Cardiac muscle cell (in vitro differentiated cells and primary cell): ENCODE results near the gene GUCY2D. TPM values are rescaled to one million over a fixed set of nuclear protein-coding genes. Genes with fewer than 3 reads are reported as not detected.

Experiments
- DNase-seq, 2 donors: peaks; one replicate each; pipeline versions ENCODE4 v3.0.0 to v3.0.0-alpha.2; 2010 to 2017; ENCODE audit warnings: low read depth in 1 of 2, low spot score in 1 of 2
- H3K27ac ChIP-seq: fragments of 200-600 bp; sonication (generic); 2 replicates; pipeline ENCODE4 v1.5.1; 2016
- H3K27me3 ChIP-seq: fragments of 200-600 bp; sonication (generic); 2 replicates; pipeline ENCODE4 v1.6.0; 2016; ENCODE audit warnings: control low read depth
- H3K36me3 ChIP-seq: fragments of 200-600 bp; sonication (generic); 2 replicates; pipeline ENCODE4 v1.5.1; 2016; ENCODE audit warnings: control low read depth
- H3K4me1 ChIP-seq: fragments of 200-600 bp; sonication (generic); 2 replicates; pipeline ENCODE4 v1.8.1; 2017; ENCODE audit warnings: low read depth, mild to moderate bottlenecking, mixed run types
- H3K4me3 ChIP-seq: fragments of 200-600 bp; sonication (generic); 2 replicates; pipeline ENCODE4 v1.5.1; 2016; ENCODE audit warnings: mild to moderate bottlenecking
- H3K9me3 ChIP-seq: fragments of 200-600 bp; sonication (generic); 2 replicates; pipeline ENCODE4 v1.5.1; 2017; ENCODE audit warnings: low read depth, mild to moderate bottlenecking, control low read depth
- polyA plus RNA-seq: library from polyadenylated mRNA; unstranded; fragments of >200 nt; fragmentation: Nextera tagmentation; extraction: Ambion mirVana; gene quantifications from 2 replicates; pipeline ENCODE4 v1.2.1, GENCODE V29; 2016
- total RNA-seq: library from RNA; depleted of rRNA; stranded (reverse); fragments of >200 nt; gene quantifications from 2 replicates; pipeline ENCODE4 v1.2.3, GENCODE V29; 2016
- TF ChIP-seq, protein P1 (sequence below): IDR thresholded peaks from 2 replicates; pipeline ENCODE4 v1.5.1; 2012; ENCODE audit warnings: low read depth, mild to moderate bottlenecking, low read length

GUCY2D gene
- total and polyA plus RNA-seq, 2 experiments from 2014 or later: 0.54 to 1.1 TPM

DNA sequence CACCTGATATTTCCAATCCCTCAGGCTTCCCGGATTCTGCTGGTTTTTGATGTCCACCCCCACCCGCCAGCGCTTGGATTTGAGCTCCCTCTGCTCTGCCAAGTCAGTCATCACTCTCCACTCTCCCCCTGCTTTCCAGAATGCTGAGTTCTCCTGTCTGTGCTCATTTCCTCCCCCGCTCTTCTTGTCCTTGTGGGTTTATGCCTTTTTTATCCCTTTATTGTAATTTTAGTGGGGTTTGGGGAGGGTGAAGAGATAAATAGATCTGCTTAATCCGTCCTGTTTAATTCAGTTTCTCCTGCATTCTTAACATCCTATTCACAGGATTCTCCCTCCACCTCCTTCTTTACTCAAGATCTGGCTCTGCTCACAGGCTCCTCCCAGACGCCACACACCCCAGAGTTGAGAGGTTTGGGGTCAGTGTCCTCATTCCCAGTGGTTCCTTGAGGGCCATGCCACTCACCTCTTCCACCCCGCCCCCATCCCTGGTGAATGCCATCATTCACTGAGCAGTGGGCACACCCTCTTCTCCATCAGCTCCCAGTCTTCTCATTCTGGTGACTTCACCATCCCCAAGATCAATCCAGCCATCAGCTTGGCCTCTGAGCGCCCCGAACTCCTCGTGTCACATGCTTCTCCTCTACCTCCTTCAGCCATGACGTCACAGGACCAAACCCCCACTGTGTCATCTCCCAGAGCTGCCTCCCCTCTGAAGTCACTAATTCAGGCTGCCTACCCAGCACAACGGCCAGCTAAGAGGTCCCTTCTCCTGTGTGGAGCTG is 15.1 kb upstream of the GUCY2D start:
- Histone ChIP-seq H3K36me3 (no peaks in the 10 kb centered on the region), H3K27ac (no peak overlapping the region), H3K4me3 (no peak overlapping the region), H3K27me3 (no peaks in the 10 kb centered on the region), H3K9me3 (no peaks in the 10 kb centered on the region), H3K4me1 (no peaks in the 10 kb centered on the region)
- TF ChIP-seq, protein P1, sequence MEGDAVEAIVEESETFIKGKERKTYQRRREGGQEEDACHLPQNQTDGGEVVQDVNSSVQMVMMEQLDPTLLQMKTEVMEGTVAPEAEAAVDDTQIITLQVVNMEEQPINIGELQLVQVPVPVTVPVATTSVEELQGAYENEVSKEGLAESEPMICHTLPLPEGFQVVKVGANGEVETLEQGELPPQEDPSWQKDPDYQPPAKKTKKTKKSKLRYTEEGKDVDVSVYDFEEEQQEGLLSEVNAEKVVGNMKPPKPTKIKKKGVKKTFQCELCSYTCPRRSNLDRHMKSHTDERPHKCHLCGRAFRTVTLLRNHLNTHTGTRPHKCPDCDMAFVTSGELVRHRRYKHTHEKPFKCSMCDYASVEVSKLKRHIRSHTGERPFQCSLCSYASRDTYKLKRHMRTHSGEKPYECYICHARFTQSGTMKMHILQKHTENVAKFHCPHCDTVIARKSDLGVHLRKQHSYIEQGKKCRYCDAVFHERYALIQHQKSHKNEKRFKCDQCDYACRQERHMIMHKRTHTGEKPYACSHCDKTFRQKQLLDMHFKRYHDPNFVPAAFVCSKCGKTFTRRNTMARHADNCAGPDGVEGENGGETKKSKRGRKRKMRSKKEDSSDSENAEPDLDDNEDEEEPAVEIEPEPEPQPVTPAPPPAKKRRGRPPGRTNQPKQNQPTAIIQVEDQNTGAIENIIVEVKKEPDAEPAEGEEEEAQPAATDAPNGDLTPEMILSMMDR: no peak
- peak in 1 of 2 donors; percentile 70 for DNase-seq

DNA sequence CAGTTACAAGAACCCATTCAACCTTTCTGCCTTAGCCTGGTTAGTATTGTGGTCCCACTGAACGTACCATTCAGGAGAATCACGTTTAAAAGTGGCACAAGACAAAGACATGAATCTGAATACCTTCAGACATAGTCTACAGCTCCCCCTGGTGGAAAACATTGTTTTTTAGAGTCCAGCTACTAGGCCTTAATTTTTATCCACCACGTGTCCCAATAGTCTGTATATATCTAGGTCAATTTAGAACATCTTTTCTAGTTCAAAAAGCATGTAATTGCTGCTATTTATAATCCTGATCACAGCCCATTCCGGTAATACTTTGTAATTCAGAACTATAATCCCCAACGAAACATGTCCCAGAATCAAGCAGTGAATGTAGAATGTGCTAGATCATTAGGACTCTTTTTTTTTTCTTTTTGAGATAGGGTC is 13.7 kb upstream of the GUCY2D start:
- DNase-seq: peak; percentile 90 to 91
- H3K27ac ChIP-seq: no peak overlapping the region
- TF ChIP-seq, protein P1: peak; percentile 54
- no peaks in the 10 kb centered on the region for H3K4me1 ChIP-seq
- H3K4me3 ChIP-seq: no peak overlapping the region
- H3K27me3 ChIP-seq: no peaks in the 10 kb centered on the region
- H3K36me3 ChIP-seq: no peaks in the 10 kb centered on the region
- H3K9me3 ChIP-seq: no peaks in the 10 kb centered on the region

DNA sequence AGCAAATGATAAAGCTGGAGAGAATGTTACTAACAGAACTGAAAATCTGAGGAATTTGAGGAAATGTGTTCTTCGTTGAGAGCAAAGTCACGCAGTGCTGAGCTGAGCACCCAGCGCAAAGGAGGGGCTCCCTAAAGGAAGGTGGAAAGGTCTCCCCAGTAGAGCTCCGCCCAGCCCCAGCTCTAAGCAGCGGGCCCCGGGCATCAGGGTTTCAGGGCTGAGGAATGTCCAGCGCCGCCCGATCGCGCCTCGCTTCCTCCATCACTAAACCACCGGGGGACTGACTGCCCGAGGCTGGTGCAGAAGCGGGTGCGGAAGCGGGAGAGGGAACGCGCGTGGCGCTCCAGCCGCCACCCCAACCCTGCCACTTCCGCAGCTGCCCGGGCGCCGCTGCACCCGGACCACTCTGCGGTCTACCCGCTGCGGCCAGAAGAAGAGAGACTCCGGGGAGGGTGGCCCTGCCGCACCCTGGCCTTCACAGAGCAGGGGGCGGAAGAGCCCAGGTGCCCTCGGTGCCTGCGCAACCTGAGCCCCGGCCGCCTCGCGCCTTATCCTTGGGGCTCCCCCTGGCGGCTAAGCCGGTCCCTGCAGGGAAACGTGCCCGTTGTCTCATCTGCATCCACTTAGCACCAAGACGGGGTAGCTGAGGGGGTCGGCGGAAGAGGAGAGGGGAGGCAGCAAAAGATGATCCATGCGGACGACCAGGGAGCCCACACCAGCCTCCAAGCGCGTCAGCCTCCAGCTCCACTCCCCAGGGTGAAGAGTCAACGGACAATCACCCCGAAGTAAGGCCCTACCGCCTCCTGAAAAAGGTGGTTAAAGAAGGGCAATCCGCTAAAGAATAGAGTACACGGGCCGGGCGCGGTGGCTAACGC is 12.4 kb upstream of the GUCY2D start:
- TF ChIP-seq, protein P1: peak; percentile 97
- H3K27ac ChIP-seq: no peak overlapping the region
- no peaks in the 10 kb centered on the region for H3K4me1 ChIP-seq
- no peaks in the 10 kb centered on the region for H3K9me3 ChIP-seq
- DNase-seq: peak; percentile 71 to 85
- H3K36me3 ChIP-seq: no peaks in the 10 kb centered on the region
- H3K27me3 ChIP-seq: no peaks in the 10 kb centered on the region
- peak overlapping the region; percentile 42 for H3K4me3 ChIP-seq

DNA sequence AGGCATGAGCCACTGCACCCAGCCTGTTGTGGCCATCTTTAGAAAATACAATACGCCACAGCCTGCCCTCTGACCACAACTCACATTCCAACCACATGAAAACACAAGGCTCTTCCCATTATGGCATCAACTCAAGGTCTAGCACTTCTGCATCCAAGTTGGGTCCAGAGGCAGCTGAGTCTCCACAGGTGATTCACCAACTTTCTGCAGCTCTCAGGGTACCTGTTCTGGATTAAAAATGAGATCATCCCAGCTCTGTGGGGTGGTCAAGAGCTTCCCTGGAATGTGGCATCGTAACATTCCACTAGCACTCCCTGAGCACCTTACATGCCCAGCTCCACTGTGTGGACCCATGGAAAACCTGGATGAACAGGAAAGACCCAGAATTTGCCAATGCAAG is 9.9 kb upstream of the GUCY2D start:
- H3K27ac ChIP-seq: no peak overlapping the region
- TF ChIP-seq, protein P1: no peak
- H3K9me3 ChIP-seq: no peaks in the 10 kb centered on the region
- H3K4me3 ChIP-seq: no peak overlapping the region
- H3K36me3 ChIP-seq: no peaks in the 10 kb centered on the region
- H3K4me1 ChIP-seq: peaks cover 5% of the 10 kb centered on the region
- DNase-seq: no peak
- H3K27me3 ChIP-seq: no peaks in the 10 kb centered on the region

DNA sequence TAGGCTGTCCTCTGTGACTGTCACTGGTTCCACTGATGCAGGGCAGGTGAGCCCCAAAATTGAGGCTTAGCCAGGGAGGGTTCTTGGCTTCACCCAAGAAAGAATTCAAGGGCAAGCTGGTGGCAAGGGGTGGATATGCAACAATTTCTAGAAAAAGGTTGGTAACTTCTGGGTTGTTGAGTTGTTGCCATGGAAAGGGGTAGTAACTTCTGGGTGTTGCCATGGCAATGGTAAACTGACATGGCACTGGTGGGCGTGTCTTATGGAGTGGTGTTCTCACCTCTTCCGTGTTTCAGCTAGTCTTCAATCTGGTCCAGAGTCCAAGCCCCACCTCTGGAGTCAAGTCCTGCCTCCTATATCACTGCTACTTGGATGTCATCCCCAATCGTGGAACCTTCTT is 9.5 kb upstream of the GUCY2D start:
- H3K4me1 ChIP-seq: peaks cover 5% of the 10 kb centered on the region
- no peaks in the 10 kb centered on the region for H3K27me3 ChIP-seq
- DNase-seq: no peak
- H3K27ac ChIP-seq: no peak overlapping the region
- H3K9me3 ChIP-seq: no peaks in the 10 kb centered on the region
- no peak overlapping the region for H3K4me3 ChIP-seq
- TF ChIP-seq, protein P1: no peak
- no peaks in the 10 kb centered on the region for H3K36me3 ChIP-seq
